Measurements from ENCODE around the gene UBXN11. TPM values are rescaled to one million over a fixed set of nuclear protein-coding genes. Genes with fewer than 3 reads are reported as not detected.
A peak's percentile ranks its signal among the peaks of the same experiment; 100 is the strongest.

UBXN11 gene
- 4.8 and 5.1 TPM in 2 replicates for polyA plus RNA-seq (2014; cell fraction: cytosol; rRNA removed)
- polyA plus RNA-seq (2014; cell fraction: nucleus; rRNA removed) = 52.0 and 62.5 TPM in 2 replicates

GRCh38 chr1:26306290-26307229 lies at the start of gene UBXN11:
Gene UBXN11, minus strand, starts transcription at chr1:26306636. Its CDS starts 3,753 bp downstream, at chr1:26302883.
- peak; percentile 93 for DNase-seq (ENCODE audit: low spot score)

GRCh38 chr1:26356106-26356505 lies 49.7 kb upstream of the UBXN11 start:
- no peak for DNase-seq (ENCODE audit: low spot score)

- DNase-seq (ENCODE audit: low spot score) = no peak
Observed at GRCh38 chr1:26354972-26355371, 48.5 kb upstream of the UBXN11 start.

- no peak for DNase-seq (ENCODE audit: low spot score)
Observed at GRCh38 chr1:26353976-26354820, 47.8 kb upstream of the UBXN11 start, which contains the start of gene CRYBG2. Gene CRYBG2, minus strand, starts transcription at chr1:26354130. Its CDS starts 7,473 bp downstream, at chr1:26346657.

- no peak for DNase-seq (ENCODE audit: low spot score)
Observed at GRCh38 chr1:26353210-26353859, 46.9 kb upstream of the UBXN11 start.

GRCh38 chr1:26352338-26352679 lies 45.9 kb upstream of the UBXN11 start:
- DNase-seq (ENCODE audit: low spot score) = no peak

GRCh38 chr1:26351590-26352337 lies 45.3 kb upstream of the UBXN11 start:
- DNase-seq (ENCODE audit: low spot score) = no peak

GRCh38 chr1:26350701-26351589 lies 44.5 kb upstream of the UBXN11 start:
- DNase-seq (ENCODE audit: low spot score) = no peak

GRCh38 chr1:26350343-26350700 lies 43.9 kb upstream of the UBXN11 start:
- no peak for DNase-seq (ENCODE audit: low spot score)

- no peak for DNase-seq (ENCODE audit: low spot score)
Observed at GRCh38 chr1:26349877-26350244, 43.4 kb upstream of the UBXN11 start.

GRCh38 chr1:26349188-26349876 lies 42.9 kb upstream of the UBXN11 start:
- no peak for DNase-seq (ENCODE audit: low spot score)

GRCh38 chr1:26346274-26347033 lies 40.0 kb upstream of the UBXN11 start:
- no peak for DNase-seq (ENCODE audit: low spot score)

- no peak for DNase-seq (ENCODE audit: low spot score)
Observed at GRCh38 chr1:26345718-26346117, 39.3 kb upstream of the UBXN11 start.

- no peak for DNase-seq (ENCODE audit: low spot score)
Observed at GRCh38 chr1:26344147-26344920, 37.9 kb upstream of the UBXN11 start.

- no peak for DNase-seq (ENCODE audit: low spot score)
Observed at GRCh38 chr1:26340047-26340481, 33.6 kb upstream of the UBXN11 start.

GRCh38 chr1:26338670-26339069 lies 32.2 kb upstream of the UBXN11 start:
- DNase-seq (ENCODE audit: low spot score) = no peak

GRCh38 chr1:26337625-26338024 lies 31.2 kb upstream of the UBXN11 start:
- DNase-seq (ENCODE audit: low spot score) = no peak

- DNase-seq (ENCODE audit: low spot score) = no peak
Observed at GRCh38 chr1:26337206-26337535, 30.7 kb upstream of the UBXN11 start.

All from SK-N-DZ (cell line).